Kidney capillary endothelial cell (primary cell): ENCODE data around the gene SV2C.
A peak's percentile ranks its signal among the peaks of the same experiment; 100 is the strongest.

Source experiments
- DNase-seq: peaks from one replicate; pipeline ENCODE4 v3.0.0-alpha.2; 2018; ENCODE audit warnings: low spot score

SV2C gene

DNA sequence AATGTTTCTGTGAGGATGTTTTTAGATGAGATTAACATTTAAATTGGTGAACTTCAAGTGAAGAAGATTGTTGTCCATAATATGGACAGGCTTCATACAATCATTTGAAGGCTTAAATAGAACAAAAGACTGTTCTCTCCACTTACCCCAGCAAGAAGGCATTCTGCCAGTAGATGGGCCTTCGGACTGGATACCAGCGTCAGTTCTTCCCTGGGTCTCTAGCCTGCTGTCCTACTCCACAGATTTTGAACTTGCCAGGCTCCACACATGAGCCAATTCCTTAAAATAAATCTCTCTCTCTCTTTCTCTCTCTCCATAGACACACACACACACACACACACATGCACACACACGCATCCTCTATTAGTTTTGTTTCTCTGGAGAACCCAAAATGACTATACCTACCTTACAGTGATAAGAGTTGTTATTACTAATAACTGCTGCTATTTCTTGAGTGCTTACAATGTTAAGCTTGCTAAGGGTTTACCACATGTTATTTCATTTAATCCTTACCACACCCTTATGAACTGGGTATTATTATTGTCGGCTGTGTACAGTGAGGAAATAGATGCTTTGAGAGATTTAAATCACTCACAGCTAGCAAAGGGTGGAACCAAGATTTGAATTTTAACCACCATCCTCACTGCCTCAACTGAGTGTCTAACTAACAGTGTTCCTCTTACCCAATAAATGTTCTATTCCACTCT is 300.1 kb downstream of the SV2C start:
- no peak for DNase-seq

DNA sequence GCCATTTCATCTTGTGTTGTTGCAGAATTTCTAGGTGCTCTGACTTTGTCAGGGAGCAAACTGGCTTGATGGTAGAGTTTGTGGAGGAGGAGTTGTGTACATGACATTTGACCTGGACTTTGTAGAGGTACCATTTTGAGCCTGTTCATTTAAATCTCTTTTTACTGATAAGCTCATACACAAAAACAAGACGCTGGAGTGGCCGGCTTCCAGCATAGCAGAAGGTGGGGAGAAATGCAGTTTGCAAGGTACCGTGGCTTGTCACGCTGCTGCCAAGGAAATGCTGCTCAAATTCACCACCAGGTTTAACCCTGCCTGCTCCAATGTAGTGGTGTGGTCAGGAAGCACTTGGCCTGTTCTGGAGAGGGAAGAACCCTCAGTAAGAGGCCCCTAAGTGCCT is 301.0 kb downstream of the SV2C start:
- no peak for DNase-seq

DNA sequence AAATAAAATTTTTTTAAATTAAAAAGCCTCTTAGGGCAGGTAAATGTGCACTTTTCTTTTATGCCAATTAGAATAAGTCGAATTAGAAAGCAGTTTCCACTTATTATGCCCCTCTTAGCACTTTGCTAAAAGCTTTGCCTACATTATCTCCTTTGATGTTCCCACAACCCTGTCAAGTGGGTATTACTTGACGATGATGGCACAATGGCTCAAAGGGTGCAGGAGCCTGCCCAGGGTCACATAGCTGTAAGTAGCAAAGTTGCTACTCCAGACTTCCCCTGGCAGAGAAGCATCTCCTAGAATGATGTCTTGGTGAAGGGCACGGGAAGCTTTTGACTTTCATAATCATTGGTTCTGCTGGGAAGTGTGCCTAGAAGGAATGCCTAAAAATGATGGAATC is 301.5 kb downstream of the SV2C start:
- DNase-seq = no peak

DNA sequence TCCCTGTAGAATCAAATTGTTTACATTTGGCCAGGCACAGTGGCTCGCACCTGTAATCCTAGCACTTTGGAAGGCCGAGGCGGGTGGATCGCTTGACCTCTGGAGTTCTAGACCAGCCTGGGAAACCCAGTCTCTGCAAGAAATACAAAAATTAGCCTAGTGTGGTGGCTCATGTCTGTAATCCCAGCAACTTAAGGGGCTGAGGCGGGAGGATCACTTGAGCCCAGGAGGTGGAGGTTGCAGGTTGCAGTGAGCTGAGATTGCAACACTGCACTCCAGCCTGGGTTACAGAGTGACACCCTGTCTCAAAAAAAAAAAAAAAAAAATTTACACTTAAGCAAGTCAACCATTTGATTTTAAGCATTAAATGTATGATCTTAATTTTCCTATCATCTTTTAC is 302.4 kb downstream of the SV2C start:
- DNase-seq = no peak

DNA sequence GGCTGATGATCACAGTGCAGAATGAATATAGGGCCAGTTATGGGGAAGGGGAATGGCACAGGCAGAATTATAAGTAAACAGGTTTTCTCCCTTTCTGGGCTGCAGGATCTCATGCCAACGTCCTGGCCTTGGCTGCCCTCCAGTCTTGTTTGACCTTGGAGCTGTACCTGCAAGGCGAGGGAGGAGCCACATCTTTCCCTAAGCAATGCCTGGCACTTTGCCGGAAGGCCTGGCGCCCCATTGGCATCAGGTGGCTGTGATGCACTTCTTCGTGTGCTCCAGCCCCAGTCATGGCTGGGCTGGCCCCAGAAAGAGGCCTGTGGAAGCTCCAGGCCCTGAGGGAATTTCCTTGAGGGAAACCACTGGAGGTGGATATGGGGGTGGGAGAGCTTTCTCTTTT is 303.2 kb downstream of the SV2C start:
- no peak for DNase-seq

DNA sequence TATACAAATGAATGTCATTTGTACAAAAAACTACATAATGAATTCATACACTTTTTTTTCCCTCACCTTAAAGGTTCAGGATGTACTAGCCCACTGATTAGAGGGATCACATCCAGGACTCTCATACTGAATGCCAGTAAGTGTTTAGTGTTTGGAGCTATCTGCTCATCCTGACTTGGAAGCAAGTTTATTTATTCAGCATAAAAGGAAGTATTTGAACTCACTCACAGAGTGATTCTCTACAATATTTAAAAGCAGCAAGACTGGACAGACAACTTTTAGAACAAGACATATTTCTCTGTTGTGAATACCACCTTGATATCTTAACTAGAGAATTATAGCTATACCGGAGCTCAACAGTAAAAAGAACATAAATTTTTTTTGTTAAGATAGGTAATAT is 305.1 kb downstream of the SV2C start:
- DNase-seq = no peak

DNA sequence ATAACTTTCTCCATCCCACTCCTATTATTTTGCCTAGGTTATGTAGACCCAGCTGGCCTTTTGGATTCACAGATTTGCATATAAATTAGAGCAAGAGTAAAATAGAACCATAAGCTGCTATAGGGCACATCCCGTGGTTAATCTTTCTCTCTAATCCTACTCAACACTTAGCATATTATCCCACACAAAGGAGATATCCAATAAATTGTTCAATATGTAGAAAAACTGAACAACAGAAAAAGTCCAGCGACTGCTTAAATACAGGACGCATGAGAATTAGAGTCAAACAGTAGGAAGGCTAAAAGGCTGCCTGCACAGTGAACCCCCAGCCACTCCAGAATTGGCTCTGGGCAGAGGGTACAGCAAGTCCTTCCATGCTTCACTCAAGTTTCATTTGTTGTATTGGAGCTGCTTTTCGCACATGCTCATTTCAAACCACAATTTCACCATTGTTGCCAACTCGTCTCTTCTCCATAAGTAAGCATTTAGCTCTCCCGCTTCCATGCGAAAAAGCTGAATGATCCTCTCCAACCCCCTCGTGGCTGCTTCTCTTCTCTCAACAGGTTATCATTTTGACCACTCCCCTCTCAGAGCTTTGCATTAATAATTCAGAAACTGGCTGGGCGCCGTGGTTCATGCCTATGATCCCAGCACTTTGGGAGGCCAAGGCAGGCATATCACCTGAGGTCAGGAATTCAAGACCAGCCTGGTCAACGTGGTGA is 305.8 kb downstream of the SV2C start:
- no peak for DNase-seq

DNA sequence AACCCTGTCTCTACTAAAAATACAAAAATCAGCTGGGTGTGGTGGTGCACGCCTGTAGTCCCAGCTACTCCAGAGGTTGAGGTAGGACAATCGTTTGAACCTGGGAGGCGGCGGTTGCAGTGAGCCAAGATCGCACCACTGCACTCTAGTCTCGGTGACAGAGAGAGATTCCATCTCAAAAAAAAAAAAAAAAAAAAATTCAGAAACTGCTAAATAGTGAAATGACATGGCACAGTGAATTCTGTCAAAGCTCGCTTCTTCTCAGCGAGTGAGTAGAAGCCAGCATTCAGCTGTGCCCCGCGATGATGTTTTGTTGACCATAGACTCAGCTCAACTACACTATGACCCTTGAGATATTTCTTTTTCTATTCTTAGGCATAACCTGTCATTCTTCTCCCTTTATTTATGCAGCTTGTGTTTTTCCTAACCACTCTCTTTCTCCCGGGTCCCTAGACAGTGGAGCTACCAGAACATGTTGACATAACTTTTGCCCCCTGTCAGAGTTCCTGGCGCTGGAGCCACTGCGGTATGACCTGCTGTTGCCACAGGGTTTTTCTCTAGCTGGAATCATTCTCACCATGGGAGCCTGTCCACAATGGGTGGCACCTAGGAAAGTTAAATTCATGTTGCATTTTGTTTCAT is 306.5 kb downstream of the SV2C start:
- no peak for DNase-seq

DNA sequence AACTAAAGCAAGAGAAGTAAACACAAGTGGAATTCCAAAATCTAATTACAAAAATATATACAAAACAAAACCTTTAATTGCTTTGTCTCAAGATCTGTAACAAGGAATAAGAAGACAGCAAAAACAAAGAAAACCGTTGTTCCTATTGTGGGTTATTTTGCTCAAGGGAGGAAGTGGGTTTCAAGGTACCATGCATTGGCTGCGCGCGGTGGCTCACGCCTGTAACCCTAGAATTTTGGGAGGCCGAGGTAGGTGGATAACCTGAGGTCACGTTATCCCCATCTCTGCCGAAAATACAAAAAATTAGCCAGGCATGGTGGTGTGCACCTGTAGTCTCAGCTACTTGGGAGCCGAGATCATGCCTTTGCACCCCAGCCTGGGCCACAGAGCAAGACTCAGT is 307.8 kb downstream of the SV2C start:
- DNase-seq = no peak

DNA sequence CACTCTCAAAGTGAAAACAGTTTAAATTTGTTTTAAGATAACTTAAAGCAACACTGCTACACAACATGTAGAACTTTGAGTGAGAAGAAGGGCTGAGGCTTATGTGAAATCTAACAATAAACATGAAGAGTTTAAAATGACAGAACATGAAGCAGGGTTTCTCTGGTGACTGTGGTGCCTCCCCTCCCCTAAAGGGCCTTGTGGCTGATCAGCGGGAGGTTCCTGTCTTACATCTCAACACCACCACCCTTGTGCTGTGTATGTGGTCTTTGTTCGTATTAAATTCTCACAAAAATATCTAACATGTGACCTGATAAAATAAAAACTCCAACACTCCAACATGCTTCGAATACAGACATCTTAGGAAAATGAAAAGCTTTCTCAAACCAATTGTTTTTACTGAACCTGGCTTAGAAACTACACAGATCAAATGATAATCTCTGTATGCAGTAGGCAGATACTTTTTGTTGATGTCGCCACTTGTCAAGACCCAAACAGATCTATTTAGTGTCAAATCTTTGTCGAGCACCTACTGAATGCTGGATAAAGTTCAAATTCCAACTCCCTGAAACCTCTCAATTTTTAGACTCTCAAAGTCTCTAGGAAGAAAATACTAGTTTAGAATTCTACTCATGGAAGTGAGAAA is 310.0 kb downstream of the SV2C start:
- DNase-seq = no peak

DNA sequence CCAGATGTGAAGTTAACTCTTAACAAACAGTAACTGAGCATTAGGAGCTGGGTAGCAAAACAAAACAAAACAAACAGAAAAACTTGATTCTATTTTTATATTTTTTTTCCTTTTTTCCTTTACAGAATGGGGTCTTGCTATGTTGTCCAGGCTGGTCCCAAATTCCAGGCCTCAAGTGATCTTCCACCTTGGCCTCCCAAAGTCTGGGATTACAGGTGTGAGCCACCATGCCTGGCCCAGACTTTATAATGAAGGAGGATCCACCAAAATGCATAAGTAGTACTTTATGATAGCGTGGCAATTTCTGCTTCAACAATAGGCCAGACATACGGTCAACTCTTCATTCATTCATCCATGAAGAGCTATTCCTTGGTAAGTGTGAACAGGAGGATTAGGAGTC is 314.0 kb downstream of the SV2C start:
- DNase-seq = no peak

DNA sequence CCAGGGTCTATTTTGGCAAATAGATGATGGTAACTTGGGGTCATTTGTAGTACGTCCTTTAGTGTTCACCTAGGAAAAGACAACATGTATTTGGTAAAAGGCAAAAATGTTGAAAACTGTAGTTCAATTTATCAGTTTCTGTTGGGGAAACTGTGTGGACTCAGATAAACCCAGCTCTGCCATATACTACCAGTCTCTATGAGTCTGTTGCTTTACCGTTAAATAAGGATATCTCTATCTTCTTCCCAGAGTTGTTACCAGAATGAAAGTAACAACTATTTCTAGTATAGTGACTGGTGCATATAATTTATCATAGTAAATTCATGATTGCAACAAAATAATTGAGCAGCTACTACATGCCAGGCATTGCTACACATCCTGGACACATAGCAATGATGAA is 316.1 kb downstream of the SV2C start:
- DNase-seq = no peak

DNA sequence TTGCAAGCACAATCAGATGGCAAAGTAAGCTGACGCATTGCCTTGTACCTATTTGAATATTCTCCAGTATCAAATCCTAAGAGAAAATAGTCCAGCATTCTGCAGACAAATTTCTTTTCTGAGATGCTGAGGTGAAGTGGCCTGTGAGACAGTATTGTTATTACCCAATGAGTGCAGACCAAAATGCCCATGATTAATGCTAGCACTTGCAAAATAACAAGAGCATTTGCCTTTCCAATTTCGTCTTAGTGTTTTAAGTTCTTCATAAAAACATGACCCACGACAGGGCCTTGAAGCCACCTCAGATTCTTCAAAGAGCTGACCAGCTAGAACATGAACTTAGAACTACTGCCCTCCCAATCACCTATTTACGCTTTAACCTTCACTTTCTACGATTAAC is 317.3 kb downstream of the SV2C start:
- DNase-seq = no peak

DNA sequence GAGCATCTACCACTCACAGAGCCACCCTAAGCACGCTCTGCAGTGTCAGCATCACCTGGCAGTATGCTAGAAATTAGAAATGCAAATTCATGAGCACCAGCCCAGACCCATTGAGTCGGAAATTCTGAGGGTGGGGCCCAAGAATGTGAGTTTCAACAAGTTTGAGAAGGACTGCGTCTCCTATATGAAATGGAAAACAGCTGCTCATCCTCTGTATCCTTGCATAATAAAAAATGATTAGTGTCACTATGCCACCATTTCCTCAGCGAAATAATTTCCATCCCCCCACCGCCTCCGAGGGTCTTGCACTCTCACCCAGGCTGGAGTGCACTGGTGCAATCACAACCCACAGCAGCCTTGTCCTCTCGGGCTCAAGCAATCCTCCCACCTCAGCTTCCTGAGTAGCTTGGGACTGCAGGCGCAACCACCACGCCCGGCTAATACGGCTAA is 318.6 kb downstream of the SV2C start:
- no peak for DNase-seq

DNA sequence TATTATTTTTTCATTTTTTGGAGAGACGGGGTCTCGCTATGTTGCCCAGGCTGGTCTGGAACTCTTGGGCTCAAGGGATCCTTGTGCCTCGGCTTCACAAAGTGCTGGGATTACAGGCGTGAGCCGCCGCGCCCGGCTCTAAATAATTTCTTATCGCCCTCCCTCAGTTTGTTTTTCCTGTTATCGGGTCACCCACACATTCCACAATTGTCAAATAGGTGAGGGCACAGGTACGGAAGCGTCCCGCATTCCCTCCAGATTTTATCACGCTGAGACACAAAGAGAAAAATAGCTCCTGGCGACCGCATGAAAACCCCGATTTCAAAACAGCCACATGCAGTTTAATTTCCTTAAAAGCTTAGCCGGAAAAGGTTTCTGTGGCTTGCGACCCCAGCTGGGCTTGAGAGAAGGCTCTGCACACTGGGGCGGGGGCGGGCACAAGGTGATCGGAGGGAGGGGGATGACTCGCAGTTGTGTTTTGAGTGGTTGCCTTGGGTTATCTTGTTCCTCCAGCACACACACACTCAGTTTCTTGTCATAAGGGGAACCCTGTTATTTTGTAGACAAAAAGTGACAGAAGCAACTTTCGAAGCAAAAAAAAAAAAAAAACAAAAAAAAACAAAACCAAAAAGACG is 319.2 kb downstream of the SV2C start:
- DNase-seq = no peak

DNA sequence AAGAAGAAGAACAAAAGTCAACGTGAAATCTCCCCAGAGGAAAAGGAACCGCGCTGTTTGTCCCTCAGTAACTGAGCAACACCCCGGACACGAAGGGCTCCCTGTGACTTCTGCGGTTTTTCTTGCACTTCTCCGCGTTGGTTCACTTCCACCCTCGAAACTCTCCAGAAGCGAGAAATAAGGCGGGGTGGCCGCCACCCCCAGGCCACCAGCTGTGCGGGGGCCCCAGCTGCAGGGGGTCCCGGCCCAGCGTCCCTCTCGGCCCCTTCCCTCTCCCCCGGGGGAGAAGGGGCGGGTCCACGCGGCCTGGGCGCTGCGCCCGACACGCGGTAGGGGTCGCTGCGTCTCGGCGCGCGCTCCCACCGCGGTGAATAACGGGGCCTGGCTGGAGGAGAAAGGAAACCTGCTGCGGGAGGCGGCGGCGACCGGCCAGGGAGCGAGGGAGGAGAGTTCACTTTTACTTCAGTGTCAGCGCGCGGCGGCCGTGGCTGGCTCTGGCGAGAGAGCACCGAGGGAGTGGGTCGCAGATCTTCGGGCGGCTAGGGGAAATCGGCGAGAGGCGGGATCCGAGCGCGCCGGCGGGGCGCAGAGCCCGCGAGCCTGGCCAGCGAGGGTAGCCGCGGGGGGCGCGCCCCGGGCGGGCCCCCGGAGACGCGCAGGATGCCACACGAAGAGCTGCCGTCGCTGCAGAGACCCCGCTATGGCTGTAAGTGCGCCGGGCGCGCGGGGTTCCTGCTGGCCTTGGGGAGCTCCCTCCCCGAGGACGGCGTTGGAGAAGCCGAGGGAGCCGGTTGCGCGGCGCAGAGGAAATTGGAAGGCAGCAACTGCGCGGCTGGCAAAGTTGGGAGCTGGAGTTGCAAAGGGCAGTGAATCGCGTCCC is 319.9 kb downstream of the SV2C start, which contains the start of gene IQGAP2:
Gene IQGAP2, plus strand, starts transcription at position 400 of the 880 bp plus-strand sequence. Its CDS starts 261 bp downstream, at position 661.
- peak; percentile 52 for DNase-seq
